GM21390 (cell line): ENCODE results near the gene PLEKHA7.
"Not testable (repeated sequence)": the region's sequence is repeated elsewhere in the genome, so short reads cannot be mapped to it uniquely, and the experiment has no call there.

Experiments used
- ATAC-seq: cut with Tn5 transposase; IDR thresholded peaks from one replicate; pipeline ENCODE4 v1.9.1; 2021; ENCODE audit not compliant: unreplicated experiment

Gene PLEKHA7

GRCh38 chr11:16889010-16889409, 125.2 kb downstream of the PLEKHA7 start:
- ATAC-seq: not testable (repeated sequence)

- not testable (repeated sequence) for ATAC-seq
Observed at GRCh38 chr11:16887887-16888286, 126.3 kb downstream of the PLEKHA7 start.

- ATAC-seq: no peak
Observed at GRCh38 chr11:16883174-16883573, 131.0 kb downstream of the PLEKHA7 start.

DNA sequence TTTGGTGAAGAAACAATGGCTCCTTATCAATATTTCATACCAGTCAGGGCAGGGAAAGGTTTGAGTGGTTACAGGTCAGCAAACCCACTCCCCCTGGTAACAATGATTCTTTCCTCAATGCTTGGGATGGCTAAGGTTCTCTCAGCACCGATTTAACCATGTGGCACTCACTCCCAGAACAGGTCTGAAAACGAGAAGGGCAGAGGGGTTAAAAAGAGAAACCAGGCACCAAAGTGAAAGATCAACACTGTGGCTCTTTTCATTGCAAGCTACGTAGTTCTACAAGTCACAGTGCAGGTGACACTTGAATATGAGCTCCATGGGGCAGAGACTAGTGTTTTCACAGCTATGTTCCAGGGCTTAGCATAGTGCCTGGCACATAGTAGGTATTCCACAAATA, 132.4 kb downstream of the PLEKHA7 start:
- peak; percentile 57 for ATAC-seq

GRCh38 chr11:16881074-16881709, 133.0 kb downstream of the PLEKHA7 start:
- peak; percentile 41 for ATAC-seq

DNA sequence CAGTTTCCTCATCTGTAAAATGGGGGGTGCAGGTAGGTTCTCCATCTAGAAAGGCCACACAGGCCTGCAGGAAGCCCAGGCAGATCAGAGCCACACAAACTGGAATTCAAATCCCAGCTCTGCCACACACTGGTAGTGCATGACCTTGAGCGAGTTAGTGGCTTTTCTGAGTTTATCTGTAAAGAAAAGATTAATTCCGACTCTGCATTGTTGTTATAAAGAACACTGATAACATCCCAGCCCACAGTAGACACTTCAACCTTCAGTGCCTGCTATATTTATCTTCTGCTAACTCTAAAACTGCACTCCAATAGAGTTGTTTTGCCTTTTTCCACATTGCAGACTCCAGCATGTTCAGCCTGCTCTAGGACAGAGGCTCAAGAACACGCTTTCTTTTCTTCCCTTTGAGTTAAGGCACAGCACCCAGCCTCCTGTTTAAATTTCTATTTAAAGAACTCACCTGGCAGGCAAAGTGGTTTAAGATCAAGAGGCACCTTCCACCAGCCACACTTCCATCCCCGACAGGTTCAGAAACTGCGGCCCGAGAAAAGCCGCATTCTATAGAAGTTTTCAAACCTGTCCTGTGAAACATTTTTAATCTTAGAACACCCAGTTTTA, 133.9 kb downstream of the PLEKHA7 start:
- ATAC-seq: no peak

DNA sequence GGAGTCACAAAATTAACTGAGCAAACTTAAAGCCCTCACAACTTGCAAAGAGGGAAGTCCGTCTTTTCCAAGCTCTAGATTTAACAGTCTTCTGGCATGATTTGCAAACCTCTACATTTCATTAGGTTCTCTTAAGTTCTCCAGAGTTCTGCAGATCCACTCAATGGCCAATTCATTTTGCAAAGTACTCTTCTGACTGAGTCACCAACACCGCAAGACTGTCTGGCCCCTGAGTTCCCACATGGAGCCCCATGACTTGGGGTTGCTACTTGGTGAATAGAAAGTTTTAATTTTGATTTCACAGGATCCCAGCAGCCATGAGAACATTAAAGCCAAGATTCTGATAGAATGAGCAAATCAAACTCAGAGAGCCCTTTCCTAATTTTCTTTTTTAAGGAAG, 134.5 kb downstream of the PLEKHA7 start:
- no peak for ATAC-seq

GRCh38 chr11:16876837-16877236, 137.4 kb downstream of the PLEKHA7 start:
- no peak for ATAC-seq

DNA sequence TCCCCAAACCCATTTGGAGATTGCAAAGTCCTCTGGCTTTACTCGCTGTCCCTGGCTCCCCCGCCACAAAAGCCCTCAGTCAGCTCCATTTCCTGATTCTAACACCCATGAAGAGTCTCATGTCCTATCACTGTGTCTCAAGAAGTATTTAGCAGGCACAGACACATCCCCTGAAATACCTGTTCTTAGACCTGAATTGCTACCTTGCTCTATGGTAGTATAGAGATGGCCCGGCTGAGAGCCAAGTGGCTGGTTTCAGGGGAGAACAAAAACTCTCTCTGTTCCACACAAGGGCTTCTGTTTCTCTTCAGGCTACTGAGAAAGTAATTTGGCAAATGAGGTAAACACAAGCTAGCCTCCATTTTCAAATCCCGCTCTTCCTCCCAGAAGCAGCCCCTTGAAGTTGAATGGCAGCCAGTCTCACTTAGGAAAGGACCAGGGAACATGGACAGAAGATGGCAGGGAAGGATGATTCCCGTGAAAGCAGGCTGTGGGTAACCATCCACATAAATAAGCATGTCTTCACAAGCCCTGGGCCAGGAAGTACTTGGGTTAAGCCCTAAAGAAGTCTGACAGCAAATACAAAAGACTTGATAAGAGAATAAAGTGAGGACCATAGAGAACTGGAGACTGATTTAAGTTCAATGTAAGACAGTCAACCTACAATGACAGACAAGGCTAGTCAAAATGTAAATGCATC, 138.0 kb downstream of the PLEKHA7 start:
- no peak for ATAC-seq

GRCh38 chr11:16874275-16874975, 139.8 kb downstream of the PLEKHA7 start:
- ATAC-seq: no peak

DNA sequence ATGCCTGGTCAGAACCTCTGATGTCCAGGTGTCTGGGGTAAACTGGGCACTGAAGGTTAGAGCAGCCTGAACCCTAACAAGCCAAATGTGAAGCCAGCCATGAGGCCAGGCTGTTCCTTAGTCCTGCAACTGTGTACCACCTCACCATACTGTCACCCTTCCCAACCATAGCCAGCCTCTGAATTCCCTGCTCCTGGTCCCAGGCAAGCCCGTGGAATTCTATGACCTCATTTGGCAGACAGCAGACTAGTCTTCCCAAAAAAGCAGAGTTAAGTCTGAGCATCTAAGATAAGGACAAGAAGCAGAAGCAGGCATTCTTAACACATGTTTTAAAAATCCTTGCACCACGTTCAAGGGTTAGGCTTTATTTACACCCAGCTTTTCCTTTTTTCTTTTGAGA, 140.9 kb downstream of the PLEKHA7 start:
- no peak for ATAC-seq

GRCh38 chr11:16871368-16871767, 142.8 kb downstream of the PLEKHA7 start:
- ATAC-seq: no peak

DNA sequence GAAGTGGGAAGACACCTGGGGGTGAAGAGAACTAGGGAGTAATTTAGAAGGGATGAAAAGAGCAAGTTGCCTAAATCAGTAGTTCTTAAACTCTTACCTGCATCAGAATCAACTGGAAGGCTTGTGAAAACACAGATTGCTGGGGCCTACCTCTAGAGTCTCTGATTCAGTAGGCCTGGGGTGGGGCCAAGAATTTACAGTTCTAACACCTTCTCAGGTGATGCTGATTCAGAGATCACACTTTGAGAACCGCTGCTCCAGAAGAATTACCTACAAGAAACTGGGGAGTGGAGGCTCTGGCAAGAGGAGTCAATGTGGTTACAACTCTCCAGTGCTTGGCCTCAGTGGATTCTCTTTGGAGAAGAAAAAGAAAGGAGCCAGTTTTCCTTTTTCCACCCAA, 147.1 kb downstream of the PLEKHA7 start:
- ATAC-seq: no peak

DNA sequence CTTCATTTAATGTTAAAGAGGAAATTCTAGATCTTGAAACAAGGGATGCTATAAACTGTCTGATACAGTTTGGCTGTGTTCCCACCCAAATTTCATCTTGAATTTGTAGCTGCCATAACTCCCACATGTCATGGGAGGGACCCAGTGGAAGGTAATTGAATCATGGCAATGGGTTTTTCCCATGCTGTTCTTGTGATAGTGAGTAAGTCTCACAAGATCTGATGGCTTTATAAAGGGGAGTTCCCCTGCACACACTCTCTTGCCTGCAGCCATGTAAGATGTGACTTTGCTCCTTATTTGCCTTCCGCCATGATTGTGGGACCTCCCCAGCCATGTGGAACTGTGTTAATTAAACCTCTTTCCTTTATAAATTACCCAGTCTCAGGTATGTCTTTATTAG, 149.8 kb downstream of the PLEKHA7 start:
- ATAC-seq: not testable (repeated sequence)

- ATAC-seq: no peak
Observed at GRCh38 chr11:16863389-16863788, 150.8 kb downstream of the PLEKHA7 start.

DNA sequence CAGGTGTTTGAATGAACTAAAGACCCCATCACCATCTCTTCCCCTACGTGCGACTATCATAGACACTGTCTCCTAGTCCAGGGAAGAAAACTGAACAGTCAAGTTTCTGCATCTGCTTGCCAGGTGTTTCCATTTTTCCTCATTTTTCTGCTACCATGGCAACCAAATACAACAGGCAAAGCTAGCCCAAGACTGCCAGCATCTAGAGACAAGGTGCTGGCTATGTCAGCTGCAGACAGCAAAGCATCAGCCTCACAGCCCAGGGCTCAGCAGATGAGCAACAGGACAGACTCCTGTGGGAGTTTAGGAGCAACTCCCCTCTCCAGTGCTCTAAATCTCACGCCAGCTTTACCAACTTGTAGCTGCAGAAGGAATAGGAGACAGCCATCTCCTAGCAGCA, 151.5 kb downstream of the PLEKHA7 start:
- no peak for ATAC-seq

DNA sequence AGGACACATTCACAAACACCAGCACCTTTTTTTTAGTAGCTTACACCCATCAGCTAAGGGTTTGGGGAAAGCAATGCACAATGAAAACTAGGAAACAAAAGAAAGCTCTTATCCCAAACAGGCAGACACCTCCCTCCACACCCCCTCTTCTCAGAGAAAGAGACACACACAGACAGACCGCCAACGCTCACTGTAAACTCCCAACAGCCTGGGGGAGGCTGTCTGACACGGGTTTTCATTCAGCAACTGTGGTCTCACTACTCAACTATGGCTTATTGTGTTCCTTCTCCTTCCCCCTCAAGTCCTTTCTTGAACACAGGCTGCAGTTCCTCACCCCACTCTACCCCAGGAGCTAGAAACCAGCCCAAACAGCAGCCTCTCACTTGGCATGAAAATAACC, 152.4 kb downstream of the PLEKHA7 start:
- no peak for ATAC-seq

DNA sequence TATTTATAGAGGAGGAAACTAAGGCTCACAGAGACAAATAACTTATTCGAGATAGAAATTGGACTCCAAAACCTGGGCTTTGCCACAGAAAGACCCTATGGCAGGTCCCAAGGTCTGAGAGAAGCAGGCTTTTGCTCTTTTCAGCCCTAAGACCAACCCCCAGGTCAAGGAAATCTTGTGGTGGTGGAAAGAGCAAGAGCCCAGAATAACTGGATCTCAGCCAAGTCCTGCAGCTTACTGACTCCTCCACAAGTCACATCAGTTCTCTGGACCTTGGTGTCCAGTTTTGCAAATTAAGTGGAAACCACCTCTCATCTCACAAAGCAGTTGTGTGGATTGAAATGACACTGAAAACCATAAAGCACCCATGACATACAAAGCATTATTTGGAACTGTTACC, 153.6 kb downstream of the PLEKHA7 start:
- ATAC-seq: no peak

GRCh38 chr11:16859651-16860050, 154.6 kb downstream of the PLEKHA7 start:
- no peak for ATAC-seq

GRCh38 chr11:16857186-16857585, 157.0 kb downstream of the PLEKHA7 start:
- no peak for ATAC-seq

GRCh38 chr11:16856022-16856471, 158.2 kb downstream of the PLEKHA7 start:
- ATAC-seq: no peak

DNA sequence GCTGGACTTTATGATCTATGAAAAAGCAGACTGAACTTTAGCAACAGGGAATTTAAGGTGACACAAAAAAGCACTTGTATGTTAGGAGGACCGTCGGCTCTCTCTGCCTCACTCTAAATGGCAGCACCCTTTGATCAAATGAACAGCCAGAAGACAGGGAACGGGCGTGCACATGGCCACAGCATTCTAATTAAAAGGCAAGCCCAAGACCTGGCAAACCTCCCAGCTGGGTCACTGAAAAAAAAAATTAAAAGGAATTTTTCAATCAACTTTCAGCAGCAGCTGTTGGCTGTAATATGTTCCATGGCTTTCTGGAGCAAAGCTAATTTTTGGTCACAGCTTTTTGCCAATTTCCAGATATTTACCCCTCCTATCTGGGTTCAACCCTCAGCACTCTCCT, 159.2 kb downstream of the PLEKHA7 start:
- ATAC-seq: no peak
